Natural killer cell (primary cell): Measurements from ENCODE around the gene HSBP1L1. TPM values are rescaled to one million over a fixed set of nuclear protein-coding genes. Genes with fewer than 3 reads are reported as not detected.
A peak's percentile ranks its signal among the peaks of the same experiment; 100 is the strongest.

Experiments
- ATAC-seq, 3 donors: fragments of 150-1000 bp in 2 of 3; fragments of 200-7000 bp in 1 of 3; cut with Tn5 transposase; 1 replicate in 1 of 3; 2 replicates in 2 of 3; pipeline ENCODE4 v1.10.0; 2021; ENCODE audit warnings: mild to moderate bottlenecking in 2 of 3, moderate library complexity in 2 of 3
- DNase-seq, 2 donors: peaks; one replicate each; pipeline versions ENCODE4 v3.0.0 to v3.0.0-alpha.2; 2013 to 2021; ENCODE audit warnings: mixed read lengths in 1 of 2
- H3K27ac ChIP-seq: one replicate; pipeline ENCODE4 v1.5.1; 2013; ENCODE audit warnings: mild to moderate bottlenecking, low read length
- H3K27me3 ChIP-seq: one replicate; pipeline ENCODE4 v1.6.1; 2013; ENCODE audit warnings: low read length; ENCODE audit not compliant: control insufficient read depth, insufficient read depth
- H3K36me3 ChIP-seq: one replicate; pipeline ENCODE4 v1.6.1; 2013; ENCODE audit warnings: low read length; ENCODE audit not compliant: control insufficient read depth, insufficient read depth
- H3K4me1 ChIP-seq: one replicate; pipeline ENCODE4 v1.6.1; 2013; ENCODE audit warnings: low read length; ENCODE audit not compliant: control insufficient read depth, insufficient read depth
- H3K4me3 ChIP-seq: one replicate; pipeline ENCODE4 v1.5.1; 2013; ENCODE audit warnings: low read length
- H3K9me3 ChIP-seq: one replicate; pipeline ENCODE4 v1.6.1; 2013; ENCODE audit warnings: low read length; ENCODE audit not compliant: control insufficient read depth, insufficient read depth
- H3K27ac Mint-ChIP-seq, 2 donors: one replicate each; pipeline ENCODE4 v1.8.0; 2022; ENCODE audit warnings: mild to moderate bottlenecking in 2 of 2, mixed read lengths in 2 of 2, moderate library complexity in 1 of 2
- H3K27me3 Mint-ChIP-seq, 2 donors: one replicate each; pipeline ENCODE4 v1.8.0; 2022; ENCODE audit warnings: low read depth in 2 of 2, mixed read lengths in 2 of 2
- H3K36me3 Mint-ChIP-seq: one replicate; pipeline ENCODE4 v1.8.0; 2022; ENCODE audit warnings: mixed read lengths
- H3K4me1 Mint-ChIP-seq, 2 donors: one replicate each; pipeline ENCODE4 v1.8.0; 2022; ENCODE audit warnings: mixed read lengths in 2 of 2
- H3K4me3 Mint-ChIP-seq: one replicate; pipeline ENCODE4 v1.8.0; 2022; ENCODE audit warnings: mild to moderate bottlenecking, moderate library complexity, mixed read lengths
- H3K9me3 Mint-ChIP-seq, 2 donors: one replicate each; pipeline ENCODE4 v1.8.0; 2022; ENCODE audit warnings: mixed read lengths in 2 of 2
- WGBS: methylation state at CpG from one replicate; pipeline ENCODE4 v1.1.7; 2013; ENCODE audit warnings: missing lambda C conversion rate; ENCODE audit not compliant: insufficient coverage; 5-methylcytosine and 5-hydroxymethylcytosine counted together
- intact Hi-C: fragments of 100-400 bp; cut with micrococcal nuclease; formaldehyde crosslinking; loops from one replicate; pipeline ENCODE4 v1.14.2; 2022
- total RNA-seq, 4 donors: library from RNA; stranded (reverse); fragments of 120-200 nt in 1 of 4; gene quantifications; one replicate each; pipeline versions ENCODE4 v1.2.3 to v1.2.4, GENCODE V29; 2013 to 2022
- TF ChIP-seq, protein P1 (sequence below): fragments of 200-600 bp; IDR thresholded peaks from one replicate; pipeline ENCODE4 v1.8.0; 2022; ENCODE audit warnings: antibody characterized with exemption

HSBP1L1 gene
- total RNA-seq, 3 donors from 2014 or later (not counting 1 experiment from before 2014, with no cell fraction given) = 11.7 to 16.1 (median 13.8) TPM

DNA sequence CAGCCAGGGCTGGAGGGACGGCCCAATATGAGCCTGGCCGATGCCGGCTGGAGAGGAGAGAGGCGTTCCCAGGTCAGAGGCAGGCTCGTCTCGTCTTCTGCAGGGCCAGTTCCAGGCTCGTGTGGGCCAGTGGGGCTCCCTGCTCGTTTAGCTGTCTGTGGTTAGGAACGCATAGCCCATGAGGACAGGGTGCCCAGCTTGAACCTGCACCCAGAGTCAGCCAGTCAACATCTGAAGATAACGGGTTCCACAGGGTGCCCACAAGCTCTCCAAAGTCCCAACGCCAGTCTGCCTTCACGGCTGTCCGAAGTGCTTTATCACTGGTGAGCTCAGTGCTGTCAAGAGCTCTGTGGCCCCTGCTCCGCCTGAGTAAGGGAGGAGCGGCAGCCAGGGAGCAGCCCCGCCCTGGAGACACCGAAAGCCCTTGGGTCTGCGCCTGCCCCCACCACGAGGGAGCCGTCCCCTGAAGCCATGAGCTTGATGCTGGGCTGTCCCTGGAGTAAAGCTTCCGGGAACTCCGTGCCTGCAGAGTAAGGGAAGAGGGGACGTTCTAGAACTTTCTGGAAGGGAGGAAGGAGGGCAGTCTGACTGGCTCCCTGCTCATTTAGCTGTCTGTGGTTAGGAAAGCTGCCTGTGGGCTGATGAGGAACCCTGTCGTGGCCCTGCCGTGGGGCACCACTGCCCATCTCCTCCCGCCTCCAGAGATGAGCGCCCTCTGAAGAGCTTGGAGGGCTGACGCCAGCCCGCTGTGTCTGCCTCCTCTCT is 2.7 kb upstream of the HSBP1L1 start:
- no peaks in the 10 kb centered on the region for H3K9me3 ChIP-seq
- Mint-ChIP-seq H3K4me1 (peaks cover 10 to 32% of the 10 kb centered on the region in 2 donors), H3K4me3 (peak overlapping the region; percentile 49), H3K27me3 (peaks cover 7 to 8% of the 10 kb centered on the region in 2 donors), H3K36me3 (no peaks in the 10 kb centered on the region), H3K27ac (no peak overlapping the region), H3K9me3 (no peaks in the 10 kb centered on the region)
- no peak overlapping the region for H3K27ac ChIP-seq
- no peaks in the 10 kb centered on the region for H3K27me3 ChIP-seq
- no peaks in the 10 kb centered on the region for H3K36me3 ChIP-seq
- TF ChIP-seq, protein P1, sequence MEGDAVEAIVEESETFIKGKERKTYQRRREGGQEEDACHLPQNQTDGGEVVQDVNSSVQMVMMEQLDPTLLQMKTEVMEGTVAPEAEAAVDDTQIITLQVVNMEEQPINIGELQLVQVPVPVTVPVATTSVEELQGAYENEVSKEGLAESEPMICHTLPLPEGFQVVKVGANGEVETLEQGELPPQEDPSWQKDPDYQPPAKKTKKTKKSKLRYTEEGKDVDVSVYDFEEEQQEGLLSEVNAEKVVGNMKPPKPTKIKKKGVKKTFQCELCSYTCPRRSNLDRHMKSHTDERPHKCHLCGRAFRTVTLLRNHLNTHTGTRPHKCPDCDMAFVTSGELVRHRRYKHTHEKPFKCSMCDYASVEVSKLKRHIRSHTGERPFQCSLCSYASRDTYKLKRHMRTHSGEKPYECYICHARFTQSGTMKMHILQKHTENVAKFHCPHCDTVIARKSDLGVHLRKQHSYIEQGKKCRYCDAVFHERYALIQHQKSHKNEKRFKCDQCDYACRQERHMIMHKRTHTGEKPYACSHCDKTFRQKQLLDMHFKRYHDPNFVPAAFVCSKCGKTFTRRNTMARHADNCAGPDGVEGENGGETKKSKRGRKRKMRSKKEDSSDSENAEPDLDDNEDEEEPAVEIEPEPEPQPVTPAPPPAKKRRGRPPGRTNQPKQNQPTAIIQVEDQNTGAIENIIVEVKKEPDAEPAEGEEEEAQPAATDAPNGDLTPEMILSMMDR = no peak
- DNase-seq (no peak), ATAC-seq (no peak)
- intact Hi-C loops = no loop called here
- H3K4me1 ChIP-seq = peaks cover 29% of the 10 kb centered on the region
- WGBS = 83% methylated on average over 29 of the region's 29 CpGs
- H3K4me3 ChIP-seq = no peak overlapping the region

DNA sequence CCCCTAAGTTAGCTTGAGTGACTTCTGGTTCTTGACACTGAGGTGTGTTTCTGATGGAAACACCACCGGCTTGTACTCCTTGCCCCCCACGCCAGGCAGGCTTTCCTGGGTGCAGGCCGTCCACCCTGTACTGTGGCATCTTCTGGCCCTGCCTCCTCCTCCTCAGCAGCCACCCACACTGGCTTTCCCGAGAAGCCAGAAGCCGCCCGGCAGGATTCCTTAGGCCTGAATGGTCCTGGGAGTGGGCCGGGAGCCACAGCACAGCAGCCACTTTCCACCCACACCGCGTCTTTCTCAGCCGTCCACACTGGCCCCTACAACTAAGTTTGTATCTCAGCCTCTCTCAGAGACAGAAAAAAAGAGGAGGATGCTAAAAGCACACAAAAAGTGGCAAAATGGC is 2.1 kb upstream of the HSBP1L1 start:
- TF ChIP-seq, protein P1 = no peak
- DNase-seq (no peak), ATAC-seq (no peak)
- no peaks in the 10 kb centered on the region for H3K36me3 Mint-ChIP-seq
- Histone ChIP-seq H3K4me3 (no peak overlapping the region), H3K9me3 (no peaks in the 10 kb centered on the region), H3K4me1 (peaks cover 29% of the 10 kb centered on the region), H3K27me3 (no peaks in the 10 kb centered on the region), H3K27ac (no peak overlapping the region), H3K36me3 (no peaks in the 10 kb centered on the region)
- peaks cover 7 to 8% of the 10 kb centered on the region in 2 donors for H3K27me3 Mint-ChIP-seq
- peaks cover 10 to 32% of the 10 kb centered on the region in 2 donors for H3K4me1 Mint-ChIP-seq
- no peak overlapping the region for H3K4me3 Mint-ChIP-seq
- no peaks in the 10 kb centered on the region for H3K9me3 Mint-ChIP-seq
- WGBS = 91% methylated on average over 10 of the region's 10 CpGs
- intact Hi-C loops = no loop called here
- no peak overlapping the region for H3K27ac Mint-ChIP-seq

DNA sequence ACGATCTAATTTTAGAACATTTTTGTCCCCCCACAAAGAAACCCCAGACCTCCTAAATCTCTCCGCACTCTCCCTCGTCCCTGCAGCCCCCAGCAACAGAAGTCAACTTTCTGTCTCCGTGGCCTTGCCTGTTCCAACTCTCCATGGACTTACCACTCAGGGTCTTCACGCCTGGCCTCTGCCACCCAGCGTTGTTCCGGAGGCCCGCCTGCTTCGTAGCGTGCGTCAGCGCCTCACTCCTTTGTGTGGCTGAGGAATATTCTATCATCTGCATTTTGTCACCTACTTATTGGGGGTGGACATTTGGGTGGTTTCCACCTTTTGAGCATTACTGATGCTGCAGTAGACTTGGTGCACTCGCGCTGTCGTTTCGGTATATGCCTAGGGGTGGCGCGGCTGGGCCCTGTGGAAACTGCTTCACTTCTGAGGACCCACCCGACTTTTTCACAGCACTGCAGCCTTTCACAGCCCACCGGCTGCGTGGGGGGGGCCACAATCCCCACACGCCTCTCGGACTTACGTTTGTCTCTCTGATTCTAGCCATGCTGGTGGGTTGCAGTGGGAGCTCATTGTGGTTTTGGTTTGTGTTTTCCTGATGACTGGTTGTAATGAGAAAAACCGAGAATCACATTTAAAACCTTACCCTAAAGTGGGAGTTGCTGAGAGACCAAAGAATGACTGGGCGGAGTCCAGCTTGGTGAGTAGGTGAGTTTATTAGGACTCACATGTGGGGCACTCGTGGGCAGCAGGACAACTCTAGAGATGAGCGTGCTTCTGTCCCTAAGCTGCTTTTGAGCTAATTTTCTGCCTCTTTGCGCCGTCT is 1.4 kb upstream of the HSBP1L1 start:
- Mint-ChIP-seq H3K9me3 (no peaks in the 10 kb centered on the region), H3K27ac (peak overlapping the region; percentile 58 to 77), H3K4me3 (peak overlapping the region; percentile 80), H3K4me1 (peaks cover 10 to 32% of the 10 kb centered on the region in 2 donors), H3K27me3 (peaks cover 7 to 8% of the 10 kb centered on the region in 2 donors), H3K36me3 (no peaks in the 10 kb centered on the region)
- Histone ChIP-seq H3K4me3 (no peak overlapping the region), H3K9me3 (no peaks in the 10 kb centered on the region), H3K27me3 (no peaks in the 10 kb centered on the region), H3K36me3 (no peaks in the 10 kb centered on the region), H3K4me1 (peaks cover 29% of the 10 kb centered on the region), H3K27ac (no peak overlapping the region)
- intact Hi-C loops = loop anchor here (1.0 kb wide), 1 partner anchor 12 kb away; the partner anchor contains the start of gene SLC66A2
- DNase-seq = peak in 1 of 2 donors; percentile 77
- TF ChIP-seq, protein P1 = peak; percentile 16
- peak; percentile 17 to 76 (median 54) for ATAC-seq
- 54% methylated on average over 24 of the region's 30 CpGs for WGBS
